ENCODE measurements around the gene CSF3R. TPM values are rescaled to one million over a fixed set of nuclear protein-coding genes. Genes with fewer than 3 reads are reported as not detected.

Gene CSF3R
- polyA plus RNA-seq, 1 donor from 2014 or later = not detected

- H3K9ac ChIP-seq (ENCODE audit: low read length) = peak overlapping the region; percentile 91
- peak overlapping the region; percentile 88 for H3K27ac ChIP-seq (ENCODE audit: low read length)
- H4K20me1 ChIP-seq (ENCODE audit: insufficient read depth) = no peaks in the 10 kb centered on the region
- H2AFZ ChIP-seq (ENCODE audit: low read depth, low read length) = peak overlapping the region; percentile 86
- H3K79me2 ChIP-seq (replicated peaks; ENCODE audit: insufficient read depth, low read length) = peaks cover 9% of the 10 kb centered on the region
- no peak for TF ChIP-seq RAD21 (conservative IDR thresholded peaks at IDR 0.05)
- no peak for TF ChIP-seq CTCF (IDR thresholded peaks at IDR 0.05; ENCODE audit: poor library complexity, severe bottlenecking)
- TF ChIP-seq REST (IDR thresholded peaks at IDR 0.05; ENCODE audit: borderline replicate concordance) = no peak
- TF ChIP-seq TAF1 (IDR thresholded peaks at IDR 0.05; ENCODE audit: low read depth) = no peak
- no peak for TF ChIP-seq SMC3 (conservative IDR thresholded peaks at IDR 0.05; ENCODE audit: poor library complexity)
- no peak for TF ChIP-seq EZH2 (IDR thresholded peaks at IDR 0.05; ENCODE audit: borderline replicate concordance, insufficient read depth, low read length, poor library complexity, severe bottlenecking)
- no peak for TF ChIP-seq POLR2AphosphoS5 (IDR thresholded peaks at IDR 0.05)
- no peak for TF ChIP-seq EP300 (conservative IDR thresholded peaks at IDR 0.05; ENCODE audit: poor library complexity, severe bottlenecking)
- TF ChIP-seq MXI1 (conservative IDR thresholded peaks at IDR 0.05; ENCODE audit: poor library complexity, severe bottlenecking) = no peak
- H3K9me2 ChIP-seq (ENCODE audit: insufficient read depth, low read length) = no peaks in the 10 kb centered on the region
- peak overlapping the region; percentile 80 for H3K4me3 ChIP-seq (ENCODE audit: low read length)
- no peaks in the 10 kb centered on the region for H3K27me3 ChIP-seq (ENCODE audit: insufficient read depth, low read depth, low read length)
- H3F3A ChIP-seq (ENCODE audit: insufficient read depth, low read length, poor library complexity, severe bottlenecking) = no peaks in the 10 kb centered on the region
- peak overlapping the region; percentile 66 for H3K4me2 ChIP-seq (ENCODE audit: low read length)
- H3K9me3 ChIP-seq (ENCODE audit: low read length) = no peaks in the 10 kb centered on the region
- no peaks in the 10 kb centered on the region for H3K36me3 ChIP-seq (ENCODE audit: insufficient read depth, low read length)
These were observed 31.8 kb downstream of the CSF3R start for GRCh38 chr1:36450919-36451305.

GRCh38 chr1:36450270-36450918 lies 32.3 kb downstream of the CSF3R start, which contains the start of gene OSCP1:
Gene OSCP1, minus strand, starts transcription at chr1:36450451. Its CDS starts 82 bp downstream, at chr1:36450369.
- peak within 1 kb of the TSS; percentile 90 for H2AFZ ChIP-seq (ENCODE audit: low read depth, low read length)

More at GRCh38 chr1:36450270-36450918, 32.3 kb downstream of the CSF3R start, which contains the start of gene OSCP1:
- H3K4me3 ChIP-seq (ENCODE audit: low read length) = peak within 1 kb of the TSS; percentile 80
- TF ChIP-seq RAD21 (conservative IDR thresholded peaks at IDR 0.05) = no peak
- peak; percentile 29 for TF ChIP-seq REST (IDR thresholded peaks at IDR 0.05; ENCODE audit: borderline replicate concordance)
- TF ChIP-seq MXI1 (conservative IDR thresholded peaks at IDR 0.05; ENCODE audit: poor library complexity, severe bottlenecking) = peak; percentile 86
- peak; percentile 95 for TF ChIP-seq POLR2AphosphoS5 (IDR thresholded peaks at IDR 0.05)
- no peak for TF ChIP-seq EZH2 (IDR thresholded peaks at IDR 0.05; ENCODE audit: borderline replicate concordance, insufficient read depth, low read length, poor library complexity, severe bottlenecking)
- TF ChIP-seq TAF1 (IDR thresholded peaks at IDR 0.05; ENCODE audit: low read depth) = no peak
- TF ChIP-seq SMC3 (conservative IDR thresholded peaks at IDR 0.05; ENCODE audit: poor library complexity) = peak; percentile 28
- no peak for TF ChIP-seq CTCF (IDR thresholded peaks at IDR 0.05; ENCODE audit: poor library complexity, severe bottlenecking)
- TF ChIP-seq EP300 (conservative IDR thresholded peaks at IDR 0.05; ENCODE audit: poor library complexity, severe bottlenecking) = peak; percentile 52
- peak within 1 kb of the TSS; percentile 66 for H3K4me2 ChIP-seq (ENCODE audit: low read length)
- no peaks in the 10 kb centered on the region for H3K27me3 ChIP-seq (ENCODE audit: insufficient read depth, low read depth, low read length)
- peaks cover 9% of the 10 kb centered on the region for H3K79me2 ChIP-seq (replicated peaks; ENCODE audit: insufficient read depth, low read length)
- no peaks in the 10 kb centered on the region for H3K36me3 ChIP-seq (ENCODE audit: insufficient read depth, low read length)
- H3K9me3 ChIP-seq (ENCODE audit: low read length) = no peaks in the 10 kb centered on the region
- H4K20me1 ChIP-seq (ENCODE audit: insufficient read depth) = no peaks in the 10 kb centered on the region
- no peaks in the 10 kb centered on the region for H3F3A ChIP-seq (ENCODE audit: insufficient read depth, low read length, poor library complexity, severe bottlenecking)
- peak within 1 kb of the TSS; percentile 91 for H3K9ac ChIP-seq (ENCODE audit: low read length)
- peak within 1 kb of the TSS; percentile 88 for H3K27ac ChIP-seq (ENCODE audit: low read length)
- H3K9me2 ChIP-seq (ENCODE audit: insufficient read depth, low read length) = no peaks in the 10 kb centered on the region
